ENCODE data around the gene C1QL3.

Gene C1QL3

GRCh38 chr10:16521311-16522016 lies at the start of gene C1QL3:
Gene C1QL3 (minus strand): TSS chr10:16521879. CDS start chr10:16521065, 814 bp downstream.
- peak; percentile 27 for DNase-seq (ENCODE audit: low spot score)

DNA sequence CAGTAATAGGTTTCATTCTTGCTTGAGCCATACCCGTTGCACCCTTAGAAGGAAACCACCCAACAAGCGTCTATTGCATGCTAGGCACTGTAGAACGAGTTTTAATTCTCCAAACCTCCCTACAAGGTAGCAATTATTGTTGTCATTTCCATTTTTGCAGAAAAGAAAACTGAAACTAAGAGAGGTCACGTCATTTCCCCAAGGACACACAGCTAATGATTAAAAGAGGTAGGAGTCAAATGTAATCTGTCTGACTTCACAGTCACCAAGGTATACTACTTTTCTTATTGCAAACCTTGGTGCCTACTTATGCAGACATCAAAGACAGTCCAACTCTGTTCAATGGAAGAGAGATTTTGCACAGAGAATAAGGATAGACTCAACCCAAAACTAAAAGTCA lies 49.1 kb upstream of the C1QL3 start:
- no peak for DNase-seq (ENCODE audit: low spot score)

DNA sequence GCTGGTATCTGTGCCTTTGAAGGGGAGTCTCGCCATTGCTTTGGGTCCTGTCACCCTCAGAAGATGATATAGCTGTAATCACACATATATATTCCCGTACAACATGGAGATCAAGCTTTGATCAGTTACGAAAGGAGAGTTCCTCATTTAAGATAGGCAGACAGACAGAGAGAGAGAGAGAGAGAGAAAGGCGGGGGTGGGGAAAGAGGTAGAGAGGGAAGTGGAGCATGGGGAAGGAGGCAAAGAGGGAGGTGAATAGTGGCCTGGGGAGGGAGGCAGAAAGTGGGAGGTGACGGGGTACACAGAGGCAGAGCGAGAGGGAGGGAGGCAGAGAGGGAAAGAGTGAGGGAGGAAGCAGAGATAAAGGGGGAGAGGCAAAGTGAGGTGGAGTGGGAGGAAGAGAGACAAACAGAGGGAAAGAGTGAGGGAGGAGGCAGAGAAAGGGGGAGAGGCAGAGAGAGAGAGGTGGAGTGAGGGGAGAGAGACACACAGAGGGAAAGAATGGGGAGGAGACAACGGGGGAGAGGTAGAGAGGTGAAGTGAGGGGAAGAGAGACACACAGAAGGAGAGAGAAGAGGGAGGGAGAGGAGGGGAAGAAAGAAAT lies 44.6 kb upstream of the C1QL3 start:
- no peak for DNase-seq (ENCODE audit: low spot score)

DNA sequence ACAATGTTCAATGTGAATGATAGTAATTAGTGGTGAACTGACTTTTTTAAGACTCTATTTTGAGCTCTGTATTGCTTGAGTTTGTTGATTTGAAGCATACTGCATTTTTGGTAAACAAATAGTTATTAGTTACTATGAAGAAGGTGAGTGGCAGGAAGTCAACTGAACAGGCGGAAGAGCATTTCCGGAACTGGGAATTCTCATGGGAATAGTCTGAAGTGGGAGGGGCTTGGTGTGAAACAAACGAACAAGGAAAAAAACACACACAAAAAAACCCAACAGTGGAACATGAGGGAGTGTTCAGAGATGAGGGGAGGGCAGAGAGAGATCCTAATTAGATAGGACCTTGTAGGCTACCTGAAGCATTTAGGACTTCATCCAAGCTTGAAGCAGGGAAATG lies 43.9 kb upstream of the C1QL3 start:
- DNase-seq (ENCODE audit: low spot score) = no peak

GRCh38 chr10:16562891-16563290 lies 41.2 kb upstream of the C1QL3 start:
- no peak for DNase-seq (ENCODE audit: low spot score)

GRCh38 chr10:16559236-16559773 lies 37.6 kb upstream of the C1QL3 start:
- no peak for DNase-seq (ENCODE audit: low spot score)

DNA sequence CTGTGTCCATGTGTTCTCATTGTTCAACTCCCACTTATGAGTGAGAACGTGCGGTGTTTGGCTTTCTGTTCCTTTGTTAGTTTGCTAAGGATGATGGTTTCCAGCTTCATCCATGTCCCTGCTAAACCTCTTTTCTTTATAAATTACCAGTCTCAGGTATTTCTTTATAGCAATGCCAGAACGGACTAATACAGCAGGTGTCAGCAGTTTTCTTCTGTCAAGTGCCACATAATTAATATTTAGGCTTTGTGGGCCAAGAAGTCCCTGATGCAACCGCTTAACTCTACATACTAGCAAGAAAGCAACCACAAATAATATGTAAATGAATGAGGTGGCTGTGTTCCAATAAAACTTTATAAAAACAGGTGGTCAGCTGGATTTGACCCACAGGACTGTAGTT lies 26.3 kb upstream of the C1QL3 start:
- no peak for DNase-seq (ENCODE audit: low spot score)

- peak; percentile 51 for DNase-seq (ENCODE audit: low spot score)
Measured at GRCh38 chr10:16545116-16545736, 23.5 kb upstream of the C1QL3 start.

- no peak for DNase-seq (ENCODE audit: low spot score)
Measured at GRCh38 chr10:16544591-16544990, 22.9 kb upstream of the C1QL3 start.

GRCh38 chr10:16544099-16544498 lies 22.4 kb upstream of the C1QL3 start:
- no peak for DNase-seq (ENCODE audit: low spot score)

- no peak for DNase-seq (ENCODE audit: low spot score)
Measured at GRCh38 chr10:16536155-16536554, 14.5 kb upstream of the C1QL3 start.

DNA sequence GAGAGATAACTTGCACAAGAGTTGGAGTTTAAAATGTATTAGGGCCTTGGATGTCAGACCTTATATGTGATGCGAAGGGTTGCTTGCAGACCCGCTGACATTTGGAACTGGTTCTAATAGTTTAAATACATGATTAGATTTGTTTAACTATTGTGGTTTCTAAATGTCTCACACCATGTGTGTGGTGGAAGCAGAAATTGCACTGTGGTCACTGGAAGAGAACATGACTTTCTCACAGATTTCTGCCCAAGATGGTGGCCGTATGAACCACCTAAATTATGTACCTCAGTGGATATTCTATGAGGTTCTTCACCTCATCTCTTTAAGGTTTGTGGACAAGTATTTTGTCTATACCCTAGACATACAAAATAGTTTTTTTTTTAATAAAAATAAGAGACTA lies 8.2 kb upstream of the C1QL3 start:
- DNase-seq (ENCODE audit: low spot score) = no peak

DNA sequence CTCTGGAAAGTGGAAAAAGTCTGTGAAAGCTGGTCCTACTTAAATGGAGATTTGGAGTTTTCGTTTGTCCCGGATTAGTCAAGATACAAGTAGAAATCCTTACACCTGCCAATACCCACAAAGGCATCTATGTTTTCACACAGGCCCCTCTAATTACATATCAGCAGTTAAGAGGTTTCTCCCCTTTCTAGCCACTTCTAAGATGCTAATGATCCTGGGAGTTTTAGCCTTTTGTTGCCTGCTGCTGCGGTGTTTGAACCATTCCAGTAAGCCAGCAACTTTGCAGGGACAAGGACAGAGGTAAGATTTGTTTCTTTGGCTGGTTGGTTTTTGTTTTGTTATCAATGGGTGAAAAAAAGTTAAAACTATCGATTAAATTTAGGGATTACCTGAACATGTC lies 5.8 kb upstream of the C1QL3 start:
- DNase-seq (ENCODE audit: low spot score) = no peak

GRCh38 chr10:16520900-16521299 lies 779 bp downstream of the C1QL3 start:
- peak; percentile 20 for DNase-seq (ENCODE audit: low spot score)

GRCh38 chr10:16519908-16520861 lies 1.5 kb downstream of the C1QL3 start:
- no peak for DNase-seq (ENCODE audit: low spot score)

- DNase-seq (ENCODE audit: low spot score) = no peak
Measured at GRCh38 chr10:16519250-16519907, 2.3 kb downstream of the C1QL3 start.

DNA sequence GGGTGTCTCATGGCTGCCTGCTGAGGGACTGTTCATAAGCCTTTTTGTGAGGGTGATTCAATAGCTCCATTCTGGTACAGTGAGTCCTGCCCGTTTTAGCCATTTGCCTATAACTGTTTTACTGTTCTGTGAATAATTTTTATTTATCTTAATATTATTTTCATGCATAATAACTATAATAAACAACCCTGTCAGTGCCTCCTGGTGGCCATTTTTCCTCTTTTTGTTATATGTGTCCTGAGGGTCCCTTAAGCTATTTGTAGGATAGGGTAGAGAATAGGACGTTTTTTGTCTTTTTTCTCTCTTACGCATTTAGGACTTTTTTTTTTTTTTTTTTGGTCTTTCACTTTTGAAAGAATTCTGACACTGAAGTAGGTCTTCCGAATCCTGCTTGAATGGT lies 2.9 kb downstream of the C1QL3 start:
- DNase-seq (ENCODE audit: low spot score) = no peak

GRCh38 chr10:16510843-16511242 lies 10.8 kb downstream of the C1QL3 start:
- no peak for DNase-seq (ENCODE audit: low spot score)

- DNase-seq (ENCODE audit: low spot score) = peak; percentile 57
Measured at GRCh38 chr10:16509996-16510395, 11.7 kb downstream of the C1QL3 start.

DNA sequence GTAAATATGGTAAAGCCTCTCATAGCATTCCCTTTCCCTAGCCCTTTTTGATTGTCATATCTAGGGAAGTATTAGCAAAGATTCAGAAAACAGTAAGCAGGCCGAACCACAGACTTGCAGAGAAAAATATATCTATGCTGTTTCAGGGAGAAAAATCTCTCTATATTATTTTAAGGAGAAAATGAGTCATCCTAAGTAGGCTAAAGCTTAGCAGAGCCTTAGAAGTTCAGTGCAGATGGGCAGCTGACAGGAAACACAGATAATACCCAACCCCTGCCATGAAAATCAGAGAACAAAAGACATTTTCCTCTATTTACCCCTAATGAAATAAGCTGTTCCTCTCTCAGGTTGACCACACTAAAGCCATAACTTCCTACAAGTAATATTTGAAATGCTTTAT lies 16.5 kb downstream of the C1QL3 start:
- no peak for DNase-seq (ENCODE audit: low spot score)

GRCh38 chr10:16497911-16498310 lies 23.8 kb downstream of the C1QL3 start:
- DNase-seq (ENCODE audit: low spot score) = no peak

All from AG08395 (cell line).